ENCODE data around the gene RIMKLA. TPM values are rescaled to one million over a fixed set of nuclear protein-coding genes. Genes with fewer than 3 reads are reported as not detected.

Gene RIMKLA
- total RNA-seq, 1 experiment from 2014 or later = 0.37 TPM

- no peak for DNase-seq (ENCODE audit: low spot score)
- in situ Hi-C loops (cut with HindIII; ENCODE audit: low sequenced_read_pairs) = no loop called here
Measured at GRCh38 chr1:42368096-42368795, 12.3 kb upstream of the RIMKLA start.

- in situ Hi-C loops (cut with HindIII; ENCODE audit: low sequenced_read_pairs) = no loop called here
- DNase-seq (ENCODE audit: low spot score) = no peak
Measured at GRCh38 chr1:42369471-42369870, 11.1 kb upstream of the RIMKLA start.

GRCh38 chr1:42370876-42371549 is 9.6 kb upstream of the RIMKLA start:
- in situ Hi-C loops (cut with HindIII; ENCODE audit: low sequenced_read_pairs) = no loop called here
- DNase-seq (ENCODE audit: low spot score) = no peak

- DNase-seq (ENCODE audit: low spot score) = no peak
Measured at GRCh38 chr1:42372796-42373195, 7.8 kb upstream of the RIMKLA start.

GRCh38 chr1:42379794-42380585 is 602 bp upstream of the RIMKLA start:
- DNase-seq (ENCODE audit: low spot score) = peak; percentile 52
- in situ Hi-C loops (cut with HindIII; ENCODE audit: low sequenced_read_pairs) = no loop called here

More at GRCh38 chr1:42372796-42373195, 7.8 kb upstream of the RIMKLA start:
- in situ Hi-C loops (cut with HindIII; ENCODE audit: low sequenced_read_pairs) = no loop called here

GRCh38 chr1:42381280-42381673 is 685 bp downstream of the RIMKLA start:
- in situ Hi-C loops (cut with HindIII; ENCODE audit: low sequenced_read_pairs) = no loop called here
- peak; percentile 43 for DNase-seq (ENCODE audit: low spot score)

- no peak for DNase-seq (ENCODE audit: low spot score)
- in situ Hi-C loops (cut with HindIII; ENCODE audit: low sequenced_read_pairs) = no loop called here
Measured at GRCh38 chr1:42385283-42385682, 4.7 kb downstream of the RIMKLA start.

- no peak for DNase-seq (ENCODE audit: low spot score)
Measured at GRCh38 chr1:42386051-42386450, 5.5 kb downstream of the RIMKLA start.

GRCh38 chr1:42392255-42392654 is 11.7 kb downstream of the RIMKLA start:
- DNase-seq (ENCODE audit: low spot score) = no peak
- in situ Hi-C loops (cut with HindIII; ENCODE audit: low sequenced_read_pairs) = no loop called here

More at GRCh38 chr1:42386051-42386450, 5.5 kb downstream of the RIMKLA start:
- in situ Hi-C loops (cut with HindIII; ENCODE audit: low sequenced_read_pairs) = no loop called here

- in situ Hi-C loops (cut with HindIII; ENCODE audit: low sequenced_read_pairs) = no loop called here
- no peak for DNase-seq (ENCODE audit: low spot score)
Measured at GRCh38 chr1:42392967-42393848, 12.6 kb downstream of the RIMKLA start.

GRCh38 chr1:42399315-42400100 is 18.9 kb downstream of the RIMKLA start:
- DNase-seq (ENCODE audit: low spot score) = no peak
- in situ Hi-C loops (cut with HindIII; ENCODE audit: low sequenced_read_pairs) = no loop called here

- DNase-seq (ENCODE audit: low spot score) = no peak
- in situ Hi-C loops (cut with HindIII; ENCODE audit: low sequenced_read_pairs) = no loop called here
Measured at GRCh38 chr1:42403880-42404400, 23.3 kb downstream of the RIMKLA start.

- in situ Hi-C loops (cut with HindIII; ENCODE audit: low sequenced_read_pairs) = no loop called here
- no peak for DNase-seq (ENCODE audit: low spot score)
Measured at GRCh38 chr1:42414551-42415496, 34.2 kb downstream of the RIMKLA start.

- in situ Hi-C loops (cut with HindIII; ENCODE audit: low sequenced_read_pairs) = no loop called here
- DNase-seq (ENCODE audit: low spot score) = no peak
Measured at GRCh38 chr1:42417166-42417565, 36.6 kb downstream of the RIMKLA start.

- in situ Hi-C loops (cut with HindIII; ENCODE audit: low sequenced_read_pairs) = no loop called here
- DNase-seq (ENCODE audit: low spot score) = no peak
Measured at GRCh38 chr1:42418516-42418915, 37.9 kb downstream of the RIMKLA start.

GRCh38 chr1:42419126-42419821 is 38.7 kb downstream of the RIMKLA start:
- in situ Hi-C loops (cut with HindIII; ENCODE audit: low sequenced_read_pairs) = no loop called here
- DNase-seq (ENCODE audit: low spot score) = peak; percentile 12

GRCh38 chr1:42420121-42420520 is 39.5 kb downstream of the RIMKLA start:
- in situ Hi-C loops (cut with HindIII; ENCODE audit: low sequenced_read_pairs) = no loop called here
- DNase-seq (ENCODE audit: low spot score) = peak; percentile 16

Data from G401 (cell line).